Measurements from ENCODE around the gene POLR1A. TPM values are rescaled to one million over a fixed set of nuclear protein-coding genes. Genes with fewer than 3 reads are reported as not detected.

The POLR1A gene
- polyA plus RNA-seq, 3 donors: 0.45 to 2.1 (median 1.6) TPM

- Mint-ChIP-seq H3K9me3 (peaks cover 0 to 3% (median 0%) of the 10 kb centered on the region in 7 donors), H3K4me1 (peaks cover 22% of the 10 kb centered on the region), H3K36me3 (peaks cover 70 to 72% of the 10 kb centered on the region in 2 donors), H3K4me3 (no peak overlapping the region), H3K27me3 (ENCODE audit: low read depth in 3 of 3) (peaks cover 0 to 6% (median 2%) of the 10 kb centered on the region in 3 donors), H3K27ac (peak overlapping the region; percentile 67 to 93 (median 80))
- Histone ChIP-seq H3K27ac (ENCODE audit: low read depth in 1 of 2, low read length in 2 of 2) (peak overlapping the region; percentile 14 to 71), H3K4me1 (ENCODE audit: control insufficient read depth in 1 of 2, insufficient read depth in 2 of 2, low read length in 2 of 2) (peaks cover 9 to 11% of the 10 kb centered on the region in 2 donors), H3K27me3 (ENCODE audit: control insufficient read depth in 2 of 2, insufficient read depth in 2 of 2, low read length in 2 of 2) (no peaks in the 10 kb centered on the region), H3K4me2 (replicated peaks; ENCODE audit: extremely low read depth, low read length, poor library complexity, severe bottlenecking) (peak overlapping the region; percentile 2), H3K36me3 (replicated peaks in 1 of 2; ENCODE audit: control insufficient read depth in 1 of 2, insufficient read depth in 2 of 2, low read length in 2 of 2) (peaks cover 48 to 75% of the 10 kb centered on the region in 2 donors), H2AFZ (ENCODE audit: insufficient read depth, low read depth, low read length, poor library complexity, severe bottlenecking) (peak overlapping the region; percentile 63), H3K4me3 (replicated peaks in 1 of 3; ENCODE audit: low read depth in 2 of 3, low read length in 3 of 3) (no peak overlapping the region), H3K9ac (ENCODE audit: insufficient read depth, low read length, poor library complexity, severe bottlenecking) (peak overlapping the region; percentile 16), H4K20me1 (ENCODE audit: insufficient read depth, low read length) (no peaks in the 10 kb centered on the region), H3K79me2 (ENCODE audit: insufficient read depth, low read length) (no peaks in the 10 kb centered on the region), H3K9me3 (replicated peaks in 1 of 2; ENCODE audit: control insufficient read depth in 1 of 2, insufficient read depth in 1 of 2, low read length in 2 of 2) (no peaks in the 10 kb centered on the region)
- WGBS (ENCODE audit: insufficient coverage): 61% methylated on average over 6 of the region's 9 CpGs
- TF ChIP-seq CTCF (IDR thresholded peaks at IDR 0.05): no peak
- DNase-seq: peak; percentile 42 to 59 (median 51)
- intact Hi-C loops (cut with micrococcal nuclease): no loop called here
These were observed 33.3 kb downstream of the POLR1A start for GRCh38 chr2:86072271-86072858.

GRCh38 chr2:86070868-86071267 lies 34.8 kb downstream of the POLR1A start:
- no peaks in the 10 kb centered on the region for H3K27me3 ChIP-seq (ENCODE audit: control insufficient read depth in 2 of 2, insufficient read depth in 2 of 2, low read length in 2 of 2)
- no peak overlapping the region for H3K4me3 ChIP-seq (replicated peaks in 1 of 3; ENCODE audit: low read depth in 2 of 3, low read length in 3 of 3)
- WGBS (ENCODE audit: insufficient coverage): no CpG with 5 or more reads among the region's 2 CpGs
- H3K79me2 ChIP-seq (ENCODE audit: insufficient read depth, low read length): no peaks in the 10 kb centered on the region
- peaks cover 52 to 75% of the 10 kb centered on the region in 2 donors for H3K36me3 ChIP-seq (replicated peaks in 1 of 2; ENCODE audit: control insufficient read depth in 1 of 2, insufficient read depth in 2 of 2, low read length in 2 of 2)
- no peak for TF ChIP-seq CTCF (IDR thresholded peaks at IDR 0.05)
- no peak overlapping the region for H3K9ac ChIP-seq (ENCODE audit: insufficient read depth, low read length, poor library complexity, severe bottlenecking)
- Mint-ChIP-seq H3K9me3 (peaks cover 0 to 3% (median 0%) of the 10 kb centered on the region in 7 donors), H3K36me3 (peaks cover 65 to 70% of the 10 kb centered on the region in 2 donors), H3K4me3 (no peak overlapping the region), H3K27me3 (ENCODE audit: low read depth in 3 of 3) (peaks cover 0 to 6% (median 2%) of the 10 kb centered on the region in 3 donors), H3K4me1 (peaks cover 22% of the 10 kb centered on the region), H3K27ac (peak overlapping the region in 1 of 7 donors; percentile 32)
- DNase-seq: no peak
- H2AFZ ChIP-seq (ENCODE audit: insufficient read depth, low read depth, low read length, poor library complexity, severe bottlenecking): no peak overlapping the region
- H3K4me2 ChIP-seq (replicated peaks; ENCODE audit: extremely low read depth, low read length, poor library complexity, severe bottlenecking): no peak overlapping the region
- H3K27ac ChIP-seq (ENCODE audit: low read depth in 1 of 2, low read length in 2 of 2): no peak overlapping the region
- H4K20me1 ChIP-seq (ENCODE audit: insufficient read depth, low read length): no peaks in the 10 kb centered on the region
- H3K4me1 ChIP-seq (ENCODE audit: control insufficient read depth in 1 of 2, insufficient read depth in 2 of 2, low read length in 2 of 2): peaks cover 9 to 11% of the 10 kb centered on the region in 2 donors
- H3K9me3 ChIP-seq (replicated peaks in 1 of 2; ENCODE audit: control insufficient read depth in 1 of 2, insufficient read depth in 1 of 2, low read length in 2 of 2): no peaks in the 10 kb centered on the region
- intact Hi-C loops (cut with micrococcal nuclease): no loop called here
